Mononuclear cell (primary cell): Measurements from ENCODE around the gene STK32B. TPM values are rescaled to one million over a fixed set of nuclear protein-coding genes. Genes with fewer than 3 reads are reported as not detected.

Source experiments
- H3K27me3 ChIP-seq: 2 replicates; pipeline ENCODE4 v1.6.0; 2011; ENCODE audit warnings: low read length, control low read depth; ENCODE audit not compliant: insufficient read depth
- H3K4me1 ChIP-seq: 2 replicates; pipeline ENCODE4 v1.5.1; 2011; ENCODE audit warnings: mild to moderate bottlenecking, low read length, control low read depth; ENCODE audit not compliant: insufficient read depth
- H3K4me3 ChIP-seq: 2 replicates; pipeline ENCODE4 v1.5.1; 2011; ENCODE audit warnings: mild to moderate bottlenecking, low read length, moderate library complexity
- H3K9me3 ChIP-seq: 2 replicates; pipeline ENCODE4 v1.5.1; 2011; ENCODE audit warnings: low read depth, mild to moderate bottlenecking, control low read depth, low read length
- total RNA-seq: library from RNA; depleted of rRNA; stranded (reverse); fragments of >200 nt; gene quantifications from one replicate; pipeline ENCODE4 v1.2.3, GENCODE V29; 2012

Gene STK32B
- total RNA-seq, 1 donor = 0.63 TPM

DNA sequence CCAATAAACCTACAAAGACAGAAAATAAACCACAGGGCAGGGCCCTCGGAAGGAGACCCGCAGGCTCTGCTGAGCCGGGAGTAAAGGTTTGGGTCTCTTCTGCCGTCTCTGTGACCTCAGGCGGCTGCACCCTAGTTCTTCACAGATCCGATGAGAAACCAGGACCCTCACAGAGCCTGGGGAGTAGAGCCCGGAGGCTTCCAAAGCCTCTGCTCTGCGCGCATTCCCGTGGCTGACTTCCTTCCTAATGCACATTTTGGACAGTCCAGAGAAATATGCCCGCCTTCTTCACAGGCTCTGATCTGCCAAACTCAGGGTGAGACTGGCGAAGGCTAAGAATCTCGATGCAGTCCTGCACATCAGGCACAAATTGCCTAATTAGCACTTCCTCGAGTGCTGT, 411.6 kb downstream of the STK32B start:
- Histone ChIP-seq H3K4me1 (no peaks in the 10 kb centered on the region), H3K27me3 (no peaks in the 10 kb centered on the region), H3K4me3 (no peak overlapping the region), H3K9me3 (no peaks in the 10 kb centered on the region)

GRCh38 chr4:5463361-5463760, 412.1 kb downstream of the STK32B start:
- Histone ChIP-seq H3K27me3 (no peaks in the 10 kb centered on the region), H3K4me1 (no peaks in the 10 kb centered on the region), H3K9me3 (no peaks in the 10 kb centered on the region), H3K4me3 (no peak overlapping the region)

GRCh38 chr4:5463936-5464650, 412.8 kb downstream of the STK32B start:
- Histone ChIP-seq H3K4me3 (no peak overlapping the region), H3K4me1 (no peaks in the 10 kb centered on the region), H3K27me3 (no peaks in the 10 kb centered on the region), H3K9me3 (no peaks in the 10 kb centered on the region)

DNA sequence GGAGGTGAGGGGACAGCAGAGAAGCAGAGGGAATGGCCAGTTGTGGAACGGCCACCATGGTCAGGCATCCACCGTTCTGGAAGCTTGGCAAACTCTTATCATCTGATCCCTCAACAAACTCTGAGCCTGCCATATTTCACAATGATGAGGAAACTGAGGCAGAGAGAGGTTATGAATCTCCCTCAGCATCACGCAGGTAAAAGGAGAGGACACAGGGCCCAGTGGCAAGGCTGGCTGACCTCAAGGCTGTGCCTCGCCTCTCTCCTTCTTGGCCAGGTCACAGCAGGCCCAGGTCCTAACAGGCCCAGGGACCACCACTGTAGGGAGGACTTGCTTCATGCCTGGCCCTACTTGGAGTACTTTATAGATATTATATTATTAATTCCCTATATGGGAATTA, 414.2 kb downstream of the STK32B start:
- Histone ChIP-seq H3K9me3 (no peaks in the 10 kb centered on the region), H3K4me3 (no peak overlapping the region), H3K27me3 (no peaks in the 10 kb centered on the region), H3K4me1 (no peaks in the 10 kb centered on the region)

DNA sequence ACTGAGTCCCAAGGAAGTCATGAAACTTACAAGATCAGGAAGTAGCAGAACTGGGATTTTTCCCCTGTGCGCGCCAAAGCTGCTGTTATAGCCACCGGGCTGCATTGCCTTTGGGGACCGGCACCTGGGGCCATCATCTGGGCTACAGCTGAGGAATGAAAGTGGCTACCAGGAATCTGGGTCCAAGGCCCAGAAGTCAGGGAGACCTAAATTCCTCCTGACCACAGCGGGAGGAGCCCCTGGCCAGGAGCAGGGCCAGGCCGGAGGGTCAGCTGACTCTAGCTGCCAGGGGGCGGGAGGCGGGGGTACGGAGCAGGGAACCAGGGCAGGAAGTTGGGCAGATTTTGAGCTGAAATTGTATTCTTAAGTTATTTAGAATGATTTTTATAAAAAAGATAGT, 414.7 kb downstream of the STK32B start:
- H3K4me1 ChIP-seq = no peaks in the 10 kb centered on the region
- no peak overlapping the region for H3K4me3 ChIP-seq
- H3K9me3 ChIP-seq = no peaks in the 10 kb centered on the region

GRCh38 chr4:5467111-5467510, 415.8 kb downstream of the STK32B start:
- no peaks in the 10 kb centered on the region for H3K27me3 ChIP-seq
- H3K9me3 ChIP-seq = no peaks in the 10 kb centered on the region
- no peak overlapping the region for H3K4me3 ChIP-seq
- no peaks in the 10 kb centered on the region for H3K4me1 ChIP-seq

More for the DNA sequence above, 414.7 kb downstream of the STK32B start:
- H3K27me3 ChIP-seq = no peaks in the 10 kb centered on the region

DNA sequence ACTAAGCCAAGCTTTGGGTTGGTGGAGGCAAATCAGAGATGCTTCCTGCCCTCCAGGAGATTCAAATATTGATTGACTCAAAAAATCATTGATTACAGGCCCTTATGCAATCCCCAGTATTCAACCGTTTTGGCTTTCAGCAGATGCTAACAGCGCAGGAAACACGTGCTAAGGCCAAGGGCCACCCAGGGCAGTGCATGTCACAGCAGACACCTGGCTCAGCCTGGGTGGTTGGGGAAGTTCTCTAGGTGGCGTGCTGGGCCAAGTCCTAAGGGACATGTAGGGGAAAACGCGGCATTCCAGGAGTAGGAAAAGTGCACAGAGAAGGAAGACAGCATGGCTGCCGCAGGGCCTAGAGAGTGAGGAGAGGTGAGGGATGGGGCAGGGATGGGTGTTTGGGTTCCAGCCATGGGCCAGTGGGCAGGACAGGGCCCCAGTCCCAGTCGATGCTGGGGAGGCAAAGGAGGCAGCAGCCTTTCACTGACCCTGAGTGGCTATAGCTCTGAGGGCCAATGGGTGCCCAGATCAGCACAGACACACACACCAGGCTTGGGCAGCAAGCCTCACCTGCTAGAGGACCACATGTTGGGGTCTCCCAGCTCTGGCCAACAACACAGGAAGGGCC, 418.0 kb downstream of the STK32B start:
- no peaks in the 10 kb centered on the region for H3K4me1 ChIP-seq
- no peaks in the 10 kb centered on the region for H3K9me3 ChIP-seq
- H3K27me3 ChIP-seq = no peaks in the 10 kb centered on the region
- no peak overlapping the region for H3K4me3 ChIP-seq

- Histone ChIP-seq H3K9me3 (no peaks in the 10 kb centered on the region), H3K27me3 (no peaks in the 10 kb centered on the region), H3K4me3 (no peak overlapping the region), H3K4me1 (no peaks in the 10 kb centered on the region)
Measured at GRCh38 chr4:5469861-5470260, 418.6 kb downstream of the STK32B start.

DNA sequence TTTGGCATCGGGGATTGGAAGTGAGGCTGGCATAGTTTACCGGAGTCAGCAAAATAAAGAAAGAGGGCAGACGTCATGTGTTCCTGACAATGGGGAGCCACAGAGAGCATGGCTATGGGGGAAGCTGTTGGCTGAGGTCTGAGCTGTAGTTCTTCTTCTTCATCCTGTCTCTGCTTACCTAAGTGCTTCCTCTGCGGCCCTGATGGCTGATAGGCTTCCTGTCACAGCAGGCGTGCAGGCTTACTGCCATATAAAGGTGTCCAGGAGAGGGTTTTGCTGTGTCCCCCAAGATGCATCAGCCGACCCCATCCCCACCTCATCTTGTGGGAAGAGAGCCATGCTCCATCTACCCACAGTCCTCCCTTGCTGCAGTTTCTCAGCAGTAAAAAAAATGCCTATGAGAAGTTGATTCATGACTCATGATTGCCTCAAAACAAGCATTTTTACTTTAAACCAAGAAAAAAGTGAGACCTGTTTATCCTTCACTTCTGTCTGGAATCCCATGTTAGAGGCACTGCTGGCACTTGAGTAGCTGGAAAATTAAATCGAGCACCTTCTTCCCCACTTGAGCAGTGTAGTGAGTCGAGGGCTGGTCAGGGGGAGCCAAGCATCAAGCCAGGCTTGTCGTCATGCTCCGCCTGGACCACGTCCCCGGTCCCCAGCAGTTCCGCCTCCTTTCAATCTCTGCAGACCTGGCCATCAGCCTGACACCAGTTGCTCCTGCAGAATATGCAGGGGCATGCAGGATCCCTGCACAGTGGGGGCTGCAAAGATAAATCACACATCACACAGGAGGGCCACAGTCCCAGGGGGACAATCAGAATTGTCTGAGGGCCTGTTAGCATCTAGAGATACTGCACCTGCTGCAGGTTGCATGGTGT, 419.3 kb downstream of the STK32B start:
- no peaks in the 10 kb centered on the region for H3K27me3 ChIP-seq
- H3K9me3 ChIP-seq = no peaks in the 10 kb centered on the region
- no peaks in the 10 kb centered on the region for H3K4me1 ChIP-seq
- H3K4me3 ChIP-seq = no peak overlapping the region

DNA sequence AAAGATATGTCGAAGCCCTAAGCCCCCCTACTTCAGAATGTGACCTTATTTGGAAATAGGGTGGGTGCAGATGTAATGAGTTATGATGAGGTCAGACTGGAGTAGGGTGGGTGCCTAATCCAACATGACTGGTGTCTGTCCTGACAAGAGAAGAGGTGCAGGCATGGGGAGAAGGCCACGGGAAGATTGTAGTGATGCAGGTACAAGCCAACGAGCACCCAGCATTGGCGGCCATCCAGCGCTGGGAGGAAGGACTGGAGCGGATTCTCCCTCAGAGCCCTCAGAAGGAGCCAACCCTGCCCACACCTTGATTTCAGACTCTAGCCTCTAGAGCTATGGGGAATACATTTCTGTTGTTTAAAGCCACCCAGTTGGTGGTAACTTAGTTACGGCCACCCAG, 419.9 kb downstream of the STK32B start:
- Histone ChIP-seq H3K9me3 (no peaks in the 10 kb centered on the region), H3K4me1 (no peaks in the 10 kb centered on the region), H3K27me3 (no peaks in the 10 kb centered on the region), H3K4me3 (no peak overlapping the region)

GRCh38 chr4:5471691-5472090, 420.4 kb downstream of the STK32B start:
- Histone ChIP-seq H3K9me3 (no peaks in the 10 kb centered on the region), H3K27me3 (no peaks in the 10 kb centered on the region), H3K4me1 (no peaks in the 10 kb centered on the region), H3K4me3 (no peak overlapping the region)

GRCh38 chr4:5472160-5472591, 420.9 kb downstream of the STK32B start:
- no peaks in the 10 kb centered on the region for H3K9me3 ChIP-seq
- H3K4me1 ChIP-seq = no peaks in the 10 kb centered on the region
- H3K4me3 ChIP-seq = no peak overlapping the region
- no peaks in the 10 kb centered on the region for H3K27me3 ChIP-seq

DNA sequence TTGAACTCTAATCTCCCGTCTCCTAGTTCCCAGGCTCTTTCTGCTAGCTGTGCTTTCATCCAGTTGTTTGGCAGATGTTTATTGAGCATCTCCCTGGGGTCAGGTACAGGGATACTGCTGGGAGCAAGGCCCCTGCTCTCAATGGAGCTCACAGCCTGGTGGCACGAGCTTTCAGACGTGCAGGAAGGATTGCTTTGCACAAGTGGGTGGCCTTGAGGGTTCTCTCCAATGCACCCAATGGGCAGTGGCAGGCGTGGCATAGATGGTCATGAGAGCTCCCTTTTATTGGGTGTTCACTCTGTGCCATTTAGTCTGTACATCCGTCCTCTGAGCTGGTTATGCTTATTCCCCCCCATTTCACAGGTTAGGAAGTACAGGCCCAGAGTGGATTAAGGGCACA, 421.8 kb downstream of the STK32B start:
- Histone ChIP-seq H3K4me3 (no peak overlapping the region), H3K9me3 (no peaks in the 10 kb centered on the region), H3K27me3 (no peaks in the 10 kb centered on the region), H3K4me1 (no peaks in the 10 kb centered on the region)

GRCh38 chr4:5474756-5475155, 423.5 kb downstream of the STK32B start:
- Histone ChIP-seq H3K27me3 (no peaks in the 10 kb centered on the region), H3K9me3 (no peaks in the 10 kb centered on the region), H3K4me1 (no peaks in the 10 kb centered on the region), H3K4me3 (no peak overlapping the region)

GRCh38 chr4:5477613-5478012, 426.3 kb downstream of the STK32B start:
- no peaks in the 10 kb centered on the region for H3K9me3 ChIP-seq
- H3K4me1 ChIP-seq = no peaks in the 10 kb centered on the region
- H3K4me3 ChIP-seq = no peak overlapping the region
- H3K27me3 ChIP-seq = no peaks in the 10 kb centered on the region
